PC-9 (cell line): ENCODE data around the gene SOX13. TPM values are rescaled to one million over a fixed set of nuclear protein-coding genes. Genes with fewer than 3 reads are reported as not detected.
"Not testable (repeated sequence)": the region's sequence is repeated elsewhere in the genome, so short reads cannot be mapped to it uniquely, and the experiment has no call there.

Experiments
- BruUV-seq: library from RNA; stranded (reverse); fragments of 400-500 nt; replicated peaks from 2 replicates; lab custom pipeline; 2021; lab: Mats Ljungman, UMichigan
- CTCF ChIA-PET: fragments of 300-600 bp; sonication (Branson Sonifier 250); formaldehyde crosslinking; loops from one replicate; lab custom pipeline; 2022; ENCODE audit warnings: antibody characterized with exemption; lab: Charles Lee
- POLR2A ChIA-PET: fragments of 300-600 bp; sonication (Branson Sonifier 250); formaldehyde crosslinking; loops from one replicate; lab custom pipeline; 2022; ENCODE audit warnings: antibody characterized with exemption; ENCODE audit not compliant: unreplicated experiment; lab: Charles Lee
- DNase-seq, 2 experiments: peaks; one replicate each; pipeline versions ENCODE4 v3.0.0 to v3.0.0-alpha.2; 2015 to 2022; ENCODE audit warnings: mixed read lengths in 1 of 2
- H2AFZ ChIP-seq: fragments of 200-600 bp; sonication (generic); 2 replicates; pipeline ENCODE4 v1.8.1; 2017; ENCODE audit warnings: antibody characterized with exemption
- H3F3A ChIP-seq: fragments of 200-600 bp; sonication (generic); 2 replicates; pipeline ENCODE4 v1.8.1; 2017; ENCODE audit warnings: antibody characterized with exemption, mild to moderate bottlenecking, low read depth; ENCODE audit not compliant: insufficient read depth
- H3K27ac ChIP-seq: fragments of 200-600 bp; sonication (generic); 2 replicates; pipeline ENCODE4 v1.6.1; 2016; ENCODE audit warnings: mixed run types
- H3K27me3 ChIP-seq: fragments of 200-600 bp; sonication (generic); 2 replicates; pipeline ENCODE4 v1.6.1; 2016; ENCODE audit warnings: low read depth, mixed run types; ENCODE audit not compliant: insufficient read depth
- H3K36me3 ChIP-seq: fragments of 200-600 bp; sonication (generic); 2 replicates; pipeline ENCODE4 v1.6.1; 2016; ENCODE audit warnings: low read depth, mixed run types
- H3K4me1 ChIP-seq: fragments of 200-600 bp; sonication (generic); replicated peaks from 2 replicates; pipeline ENCODE4 v1.6.1; 2016; ENCODE audit warnings: mixed run types; ENCODE audit not compliant: insufficient read depth
- H3K4me2 ChIP-seq: fragments of 200-600 bp; sonication (generic); 2 replicates; pipeline ENCODE4 v1.6.1; 2017; ENCODE audit warnings: mixed run types
- H3K4me3 ChIP-seq: fragments of 200-600 bp; sonication (generic); 2 replicates; pipeline ENCODE4 v1.6.1; 2016; ENCODE audit warnings: mixed run types
- H3K79me2 ChIP-seq: fragments of 200-600 bp; sonication (generic); 2 replicates; pipeline ENCODE4 v1.6.1; 2017; ENCODE audit warnings: low read depth, mixed run types
- H3K9me2 ChIP-seq: fragments of 200-600 bp; sonication (generic); 2 replicates; pipeline ENCODE4 v1.8.1; 2017; ENCODE audit warnings: mild to moderate bottlenecking; ENCODE audit not compliant: insufficient read depth
- H3K9me3 ChIP-seq: fragments of 200-600 bp; sonication (generic); 2 replicates; pipeline ENCODE4 v1.8.1; 2016; ENCODE audit warnings: low read depth; ENCODE audit not compliant: insufficient read depth
- H4K20me1 ChIP-seq: fragments of 200-600 bp; sonication (generic); 2 replicates; pipeline ENCODE4 v1.8.1; 2017; ENCODE audit not compliant: insufficient read depth
- EZH2 ChIP-seq: fragments of 200-600 bp; sonication (generic); IDR thresholded peaks from 2 replicates; pipeline ENCODE4 v1.8.0; 2017; ENCODE audit warnings: antibody characterized with exemption, low read depth
- intact Hi-C: fragments of 100-400 bp; cut with micrococcal nuclease; formaldehyde crosslinking; loops from one replicate; pipeline ENCODE4 v1.10.0; 2022; ENCODE audit not compliant: unreplicated experiment
- total RNA-seq: library from RNA; stranded (reverse); gene quantifications from 2 replicates; pipeline ENCODE4 v1.2.3, GENCODE V29; 2021
- TF ChIP-seq, protein P1 (sequence below): fragments of 200-600 bp; sonication (generic); conservative IDR thresholded peaks from 2 replicates; pipeline ENCODE4 v1.6.1; 2017; ENCODE audit warnings: mixed run types, antibody characterized with exemption, mild to moderate bottlenecking, moderate library complexity

SOX13 gene
- total RNA-seq, 1 experiment from 2014 or later, result 89.9 TPM

- intact Hi-C loops, result no loop called here
- Histone ChIP-seq H2AFZ (no peak overlapping the region), H4K20me1 (peaks cover 20% of the 10 kb centered on the region), H3K9me2 (no peaks in the 10 kb centered on the region), H3K36me3 (no peaks in the 10 kb centered on the region), H3K4me2 (no peak overlapping the region), H3K27ac (no peak overlapping the region), H3F3A (peaks cover 45% of the 10 kb centered on the region), H3K27me3 (no peaks in the 10 kb centered on the region), H3K4me1 (peaks cover 30% of the 10 kb centered on the region), H3K79me2 (peaks cover 100% of the 10 kb centered on the region), H3K9me3 (no peaks in the 10 kb centered on the region), H3K4me3 (no peak overlapping the region)
- CTCF ChIA-PET, result no interaction called here
- DNase-seq, result no peak
- BruUV-seq, result no TSS peak
- TF ChIP-seq EZH2, result no peak
- TF ChIP-seq, protein P1, sequence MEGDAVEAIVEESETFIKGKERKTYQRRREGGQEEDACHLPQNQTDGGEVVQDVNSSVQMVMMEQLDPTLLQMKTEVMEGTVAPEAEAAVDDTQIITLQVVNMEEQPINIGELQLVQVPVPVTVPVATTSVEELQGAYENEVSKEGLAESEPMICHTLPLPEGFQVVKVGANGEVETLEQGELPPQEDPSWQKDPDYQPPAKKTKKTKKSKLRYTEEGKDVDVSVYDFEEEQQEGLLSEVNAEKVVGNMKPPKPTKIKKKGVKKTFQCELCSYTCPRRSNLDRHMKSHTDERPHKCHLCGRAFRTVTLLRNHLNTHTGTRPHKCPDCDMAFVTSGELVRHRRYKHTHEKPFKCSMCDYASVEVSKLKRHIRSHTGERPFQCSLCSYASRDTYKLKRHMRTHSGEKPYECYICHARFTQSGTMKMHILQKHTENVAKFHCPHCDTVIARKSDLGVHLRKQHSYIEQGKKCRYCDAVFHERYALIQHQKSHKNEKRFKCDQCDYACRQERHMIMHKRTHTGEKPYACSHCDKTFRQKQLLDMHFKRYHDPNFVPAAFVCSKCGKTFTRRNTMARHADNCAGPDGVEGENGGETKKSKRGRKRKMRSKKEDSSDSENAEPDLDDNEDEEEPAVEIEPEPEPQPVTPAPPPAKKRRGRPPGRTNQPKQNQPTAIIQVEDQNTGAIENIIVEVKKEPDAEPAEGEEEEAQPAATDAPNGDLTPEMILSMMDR, result no peak
- POLR2A ChIA-PET, result no interaction called here
Observed at GRCh38 chr1:204094856-204095634, 22.1 kb downstream of the SOX13 start.

DNA sequence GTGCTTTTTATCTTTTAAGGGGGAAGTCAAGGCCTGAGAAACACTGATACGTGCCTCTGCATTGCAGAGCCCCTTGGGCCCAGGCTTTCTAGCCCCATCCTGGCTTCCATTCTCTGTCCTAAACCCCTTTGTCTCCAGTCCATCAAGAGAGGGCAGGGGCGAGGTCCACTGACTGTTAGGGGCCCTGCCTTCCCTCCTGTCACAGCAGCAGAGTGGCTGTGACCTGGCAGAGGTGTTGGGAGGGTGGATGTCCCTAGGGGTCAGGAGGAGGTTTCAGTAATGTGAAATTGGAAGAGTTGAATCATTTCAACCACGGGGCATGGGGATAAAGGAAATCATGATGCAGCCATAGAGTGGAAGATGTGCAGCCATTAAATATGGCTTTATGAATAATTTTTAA lies 24.0 kb downstream of the SOX13 start:
- Histone ChIP-seq H3K36me3 (no peaks in the 10 kb centered on the region), H3K9me2 (no peaks in the 10 kb centered on the region), H3K27me3 (no peaks in the 10 kb centered on the region), H3F3A (peaks cover 59% of the 10 kb centered on the region), H3K9me3 (no peaks in the 10 kb centered on the region), H3K4me3 (no peak overlapping the region), H3K4me2 (no peak overlapping the region), H3K4me1 (peaks cover 49% of the 10 kb centered on the region), H3K27ac (0 out of 2 replicates have a peak overlapping the region, but pooled peaks have one; percentile 10), H2AFZ (no peak overlapping the region), H3K79me2 (peaks cover 100% of the 10 kb centered on the region), H4K20me1 (peaks cover 8% of the 10 kb centered on the region)
- no TSS peak for BruUV-seq
- ChIA-PET POLR2A (interaction anchor here (0.7 kb wide), 1 partner anchor 35 kb away, joined by 3 read pairs; no protein-coding TSS in a partner anchor), CTCF (no interaction called here)
- intact Hi-C loops, result no loop called here
- TF ChIP-seq, protein P1, result no peak
- TF ChIP-seq EZH2, result no peak
- DNase-seq, result no peak

GRCh38 chr1:204098683-204099082 lies 25.8 kb downstream of the SOX13 start:
- peaks cover 3% of the 10 kb centered on the region for H4K20me1 ChIP-seq
- H3K27ac ChIP-seq, result peak overlapping the region; percentile 96
- no peaks in the 10 kb centered on the region for H3K27me3 ChIP-seq
- no peak for TF ChIP-seq EZH2
- TF ChIP-seq, protein P1, result no peak
- no peak for DNase-seq
- ChIA-PET POLR2A (no interaction called here), CTCF (no interaction called here)
- no peaks in the 10 kb centered on the region for H3K9me3 ChIP-seq
- peaks cover 63% of the 10 kb centered on the region for H3K4me1 ChIP-seq
- peaks cover 71% of the 10 kb centered on the region for H3F3A ChIP-seq
- H3K4me2 ChIP-seq, result no peak overlapping the region
- no peaks in the 10 kb centered on the region for H3K36me3 ChIP-seq
- H3K79me2 ChIP-seq, result peaks cover 94% of the 10 kb centered on the region
- no peak overlapping the region for H2AFZ ChIP-seq
- intact Hi-C loops, result no loop called here
- no peak overlapping the region for H3K4me3 ChIP-seq
- no TSS peak for BruUV-seq
- H3K9me2 ChIP-seq, result no peaks in the 10 kb centered on the region

GRCh38 chr1:204099754-204100153 lies 26.8 kb downstream of the SOX13 start:
- DNase-seq, H2AFZ ChIP-seq, H3K4me2 ChIP-seq, H3K36me3 ChIP-seq, H3K9me3 ChIP-seq, BruUV-seq, intact Hi-C loops, H3K4me3 ChIP-seq, H3K9me2 ChIP-seq, CTCF ChIA-PET, H4K20me1 ChIP-seq, POLR2A ChIA-PET, H3K27me3 ChIP-seq: not testable (repeated sequence)
- Histone ChIP-seq H3K4me1 (peaks cover 74% of the 10 kb centered on the region), H3F3A (peaks cover 75% of the 10 kb centered on the region), H3K27ac (peak overlapping the region; percentile 96), H3K79me2 (peaks cover 93% of the 10 kb centered on the region)
